Psoas muscle (tissue), 8 donors: ENCODE results near the gene FGFR3. TPM values are rescaled to one million over a fixed set of nuclear protein-coding genes. Genes with fewer than 3 reads are reported as not detected.

ENCODE experiments used
- ATAC-seq, 4 donors: fragments of 200-7000 bp; cut with Tn5 transposase; one replicate each; pipeline ENCODE4 v1.9.1; 2020; ENCODE audit warnings: moderate library complexity in 3 of 4, mild to moderate bottlenecking in 2 of 4
- DNase-seq, 2 donors: peaks; one replicate each; pipeline ENCODE4 v3.0.0-alpha.2; 2020
- H3K27ac ChIP-seq: fragments of 200-600 bp; one replicate; pipeline ENCODE4 v1.8.0; 2022
- H3K27me3 ChIP-seq, 3 donors: fragments of 200-600 bp in 1 of 3; one replicate each; pipeline versions ENCODE4 v1.6.1 to v1.8.0; 2013 to 2022; ENCODE audit warnings: low read length in 2 of 3, mild to moderate bottlenecking in 2 of 3, moderate library complexity in 1 of 3; ENCODE audit not compliant: insufficient read depth in 3 of 3
- H3K36me3 ChIP-seq, 2 donors: fragments of 200-600 bp in 1 of 2; one replicate each; pipeline versions ENCODE4 v1.6.1 to v1.8.0; 2013 to 2022; ENCODE audit warnings: low read depth in 1 of 2, mild to moderate bottlenecking in 1 of 2, moderate library complexity in 1 of 2; ENCODE audit not compliant: insufficient read depth in 1 of 2
- H3K4me1 ChIP-seq: fragments of 200-600 bp; one replicate; pipeline ENCODE4 v1.8.0; 2022
- H3K4me3 ChIP-seq: fragments of 200-600 bp; one replicate; pipeline ENCODE4 v1.8.0; 2022; ENCODE audit warnings: mild to moderate bottlenecking
- H3K9me3 ChIP-seq: fragments of 200-600 bp; one replicate; pipeline ENCODE4 v1.8.0; 2022
- CTCF ChIP-seq: fragments of 200-600 bp; IDR thresholded peaks from one replicate; pipeline ENCODE4 v1.8.0; 2022; ENCODE audit warnings: antibody characterized with exemption
- WGBS, 3 donors: extraction: QIAGEN DNeasy Blood & Tissue Kit; methylation state at CpG; one replicate each; pipeline versions ENCODE4 v1.1.6 to v1.1.7; 2013; 5-methylcytosine and 5-hydroxymethylcytosine counted together
- intact Hi-C, 2 donors: fragments of 100-400 bp; cut with DNase I; formaldehyde crosslinking; loops; one replicate each; pipeline versions ENCODE4 v1.11.0 to v1.14.2; 2022
- polyA plus RNA-seq, 3 donors: library from polyadenylated mRNA; stranded (reverse); fragments of 200-250 nt; gene quantifications; one replicate each; pipeline ENCODE4 v1.2.3, GENCODE V29; 2013
- total RNA-seq, 4 donors: library from RNA; stranded (reverse); fragmentation: NEBNext Ultra II Directional in 2 of 4; extraction: Animal tissue kit (Norgen Biotek cat#: 25700) in 2 of 4; gene quantifications; one replicate each; pipeline versions ENCODE4 v1.2.1 to v1.2.4, GENCODE V29; 2021 to 2023
- donor health status: healthy with polysubstance abuse.
- donor health status: DM: no; HTN: no; CAD: no; lungs with moderate emphysema.
- donor health status: Bipolar disorder and iron deficiency.
- donor health status: healthy.
- donor health status: DM: yes; HTN: yes; CAD: no.
- donor health status: DM: no; HTN: no; CAD: no.
- donor health status: DM: no; HTN: no; CAD: no.
- donor health status: DM: yes; HTN: yes; CAD: no.

FGFR3 gene
- total and polyA plus RNA-seq, 7 donors, result 0.17 to 1.1 (median 0.30) TPM

DNA sequence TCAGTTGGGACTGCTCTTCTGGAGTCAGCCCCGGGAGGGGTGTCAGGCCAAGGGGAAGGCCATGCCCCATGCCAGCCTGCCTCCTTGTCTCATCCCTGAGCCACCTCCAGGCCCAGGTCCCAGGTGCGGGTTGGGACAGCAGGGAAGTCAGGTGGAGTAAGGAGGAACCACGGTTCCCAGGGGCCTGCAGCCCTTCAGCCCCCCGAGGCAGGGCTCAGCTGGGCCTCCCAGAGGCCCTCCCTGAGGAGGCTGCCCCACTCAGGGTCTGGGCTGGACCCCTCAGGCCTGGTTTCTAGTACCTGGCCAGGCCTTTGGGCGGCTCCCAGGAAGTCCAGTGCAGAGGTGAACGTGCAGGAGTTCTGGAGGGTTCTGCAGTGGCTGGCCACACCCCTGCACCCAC lies 23.4 kb upstream of the FGFR3 start:
- H3K4me3 ChIP-seq, result no peak overlapping the region
- H3K4me1 ChIP-seq, result no peaks in the 10 kb centered on the region
- intact Hi-C loops, result loop anchor here in 1 of 2 donors (1.0 kb wide), 1 partner anchor 38 kb away; no protein-coding TSS in a partner anchor
- no peak for ATAC-seq
- TF ChIP-seq CTCF, result no peak
- peaks cover 0 to 17% (median 11%) of the 10 kb centered on the region in 3 donors for H3K27me3 ChIP-seq
- 83 to 84% (median 83%) methylated on average over 6 of the region's 6 CpGs for WGBS, 3 donors
- DNase-seq, result no peak
- H3K27ac ChIP-seq, result no peak overlapping the region
- H3K36me3 ChIP-seq, result no peaks in the 10 kb centered on the region
- H3K9me3 ChIP-seq, result no peaks in the 10 kb centered on the region

DNA sequence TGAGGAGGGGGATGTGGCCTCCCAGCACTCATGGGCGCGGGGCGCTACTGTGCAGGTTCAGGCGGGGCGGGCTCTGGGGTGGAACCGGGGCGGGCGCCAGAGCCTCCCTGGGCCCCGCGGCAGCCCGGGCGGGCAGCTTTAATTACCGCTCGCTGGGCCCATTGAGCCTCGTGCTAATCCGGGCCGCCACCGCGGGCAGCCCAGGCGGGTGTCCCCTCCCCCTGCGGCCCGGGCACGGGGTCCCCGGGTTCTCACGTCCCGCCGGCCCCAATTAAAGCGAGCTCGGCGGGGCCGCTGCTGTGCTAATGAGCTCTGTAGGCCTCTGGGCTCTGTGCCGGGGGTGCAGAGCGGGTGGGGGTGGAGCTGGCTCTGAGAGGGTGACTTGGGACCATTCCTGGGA lies 22.8 kb upstream of the FGFR3 start:
- WGBS, 3 donors, result 54 to 63% (median 58%) methylated on average over 13 to 33 of the region's 33 CpGs
- Histone ChIP-seq H3K27me3 (peaks cover 0 to 17% (median 11%) of the 10 kb centered on the region in 3 donors), H3K9me3 (no peaks in the 10 kb centered on the region), H3K36me3 (no peaks in the 10 kb centered on the region), H3K4me1 (no peaks in the 10 kb centered on the region), H3K27ac (no peak overlapping the region), H3K4me3 (no peak overlapping the region)
- intact Hi-C loops, result no loop called here
- TF ChIP-seq CTCF, result no peak
- ATAC-seq (no peak), DNase-seq (no peak)

- H3K27ac ChIP-seq, result no peak overlapping the region
- no peaks in the 10 kb centered on the region for H3K9me3 ChIP-seq
- H3K36me3 ChIP-seq, result no peaks in the 10 kb centered on the region
- TF ChIP-seq CTCF, result no peak
- H3K27me3 ChIP-seq, result peaks cover 0 to 17% (median 11%) of the 10 kb centered on the region in 3 donors
- 77 to 90% (median 83%) methylated on average over 11 of the region's 11 CpGs for WGBS, 3 donors
- intact Hi-C loops, result no loop called here
- H3K4me3 ChIP-seq, result no peak overlapping the region
- ATAC-seq (no peak), DNase-seq (no peak)
- no peaks in the 10 kb centered on the region for H3K4me1 ChIP-seq
Measured at GRCh38 chr4:1770791-1771231, 22.3 kb upstream of the FGFR3 start.

- no peak for ATAC-seq
Measured at GRCh38 chr4:1771555-1772305, 21.4 kb upstream of the FGFR3 start.

More at GRCh38 chr4:1771555-1772305, 21.4 kb upstream of the FGFR3 start:
- no peaks in the 10 kb centered on the region for H3K9me3 ChIP-seq
- no peak overlapping the region for H3K27ac ChIP-seq
- DNase-seq, result no peak
- peaks cover 0 to 17% (median 8%) of the 10 kb centered on the region in 3 donors for H3K27me3 ChIP-seq
- H3K4me3 ChIP-seq, result no peak overlapping the region
- 73 to 77% (median 77%) methylated on average over 16 to 27 of the region's 28 CpGs for WGBS, 3 donors
- intact Hi-C loops, result no loop called here
- H3K4me1 ChIP-seq, result no peaks in the 10 kb centered on the region
- no peaks in the 10 kb centered on the region for H3K36me3 ChIP-seq
- TF ChIP-seq CTCF, result no peak
